OCI-LY3 (cell line): ENCODE results near the gene ZBTB16.

Experiments used
- H2AFZ ChIP-seq: fragments of 200-600, 300-600 bp; shearing (Covaris generic); 2 replicates; pipeline ENCODE4 v1.6.0; 2014; ENCODE audit warnings: antibody characterized with exemption, low read depth, low read length
- H3K27ac ChIP-seq: fragments of 200-600, 300-600 bp; sonication (generic); 2 replicates; pipeline ENCODE4 v1.5.1; 2014; ENCODE audit warnings: mild to moderate bottlenecking, low read length, moderate library complexity, mixed read lengths
- H3K27me3 ChIP-seq: fragments of 200-600, 300-600 bp; sonication (generic); 2 replicates; pipeline ENCODE4 v1.6.1; 2014; ENCODE audit warnings: low read depth, low read length, mixed read lengths
- H3K36me3 ChIP-seq: fragments of 200-600, 300-600 bp; sonication (generic); replicated peaks from 2 replicates; pipeline ENCODE3; 2014; ENCODE audit warnings: low read depth, low read length, mixed read lengths
- H3K4me1 ChIP-seq: fragments of 300-600, 200-600 bp; sonication (generic); 2 replicates; pipeline ENCODE4 v1.6.1; 2014; ENCODE audit warnings: low read length, mixed read lengths
- H3K4me2 ChIP-seq: fragments of 200-600, 300-600 bp; sonication (generic); 2 replicates; pipeline ENCODE4 v1.6.1; 2014; ENCODE audit warnings: low read length, mixed read lengths
- H3K4me3 ChIP-seq: fragments of 300-600, 200-600 bp; sonication (generic); 2 replicates; pipeline ENCODE4 v1.5.1; 2014; ENCODE audit warnings: antibody characterized with exemption, mild to moderate bottlenecking, low read length, moderate library complexity
- H3K79me2 ChIP-seq: fragments of 300-600, 200-600 bp; shearing (Covaris generic); 2 replicates; pipeline ENCODE4 v1.6.1; 2014; ENCODE audit warnings: mild to moderate bottlenecking, low read length, mixed read lengths
- H3K9ac ChIP-seq: fragments of 300-600, 200-600 bp; shearing (Covaris generic); 2 replicates; pipeline ENCODE4 v1.6.0; 2014; ENCODE audit warnings: mild to moderate bottlenecking, low read length, moderate library complexity
- H3K9me3 ChIP-seq: fragments of 200-600, 300-600 bp; shearing (Covaris generic); 2 replicates; pipeline ENCODE4 v1.6.1; 2014; ENCODE audit warnings: low read length, mixed read lengths; ENCODE audit not compliant: insufficient read depth
- H4K20me1 ChIP-seq: fragments of 200-600, 300-600 bp; sonication (generic); 2 replicates; pipeline ENCODE4 v1.6.1; 2016; ENCODE audit warnings: low read length, mixed read lengths; ENCODE audit not compliant: insufficient read depth
- EZH2phosphoT487 ChIP-seq: fragments of 200-600 bp; shearing (Covaris generic); IDR thresholded peaks from 2 replicates; pipeline ENCODE4 v1.6.1; 2018; ENCODE audit warnings: antibody characterized with exemption, mixed run types, low read depth
- TF ChIP-seq, protein P1 (sequence below): fragments of 200-600, 300-600 bp; sonication (generic); IDR thresholded peaks from 2 replicates; pipeline ENCODE4 v1.5.1; 2014; ENCODE audit warnings: antibody characterized with exemption, low read length, low read depth

ZBTB16 gene

DNA sequence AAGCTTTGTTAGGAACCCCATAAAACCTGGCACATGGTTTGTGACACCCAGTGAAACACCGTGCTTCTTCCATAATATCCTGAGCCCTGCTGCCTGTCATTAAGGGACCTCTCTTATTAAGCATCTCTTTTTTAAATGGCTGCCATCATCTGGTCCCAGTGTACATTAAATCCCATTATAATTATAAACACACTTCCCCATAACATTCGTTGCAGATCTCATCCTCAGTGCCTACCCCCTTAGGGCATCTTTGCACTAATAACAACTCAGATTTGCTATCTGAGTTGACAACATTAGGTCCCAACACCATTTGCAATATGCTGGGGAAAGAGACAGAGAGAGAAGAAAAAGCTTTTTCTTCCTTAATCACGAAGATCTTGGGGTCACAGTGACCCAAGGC, 4.7 kb upstream of the ZBTB16 start:
- Histone ChIP-seq H3K4me2 (no peak overlapping the region), H4K20me1 (no peaks in the 10 kb centered on the region), H3K9me3 (no peaks in the 10 kb centered on the region), H3K27me3 (peaks cover 11% of the 10 kb centered on the region; the same call in 1 of the 2 replicates), H3K4me1 (no peaks in the 10 kb centered on the region), H3K4me3 (no peak overlapping the region), H2AFZ (no peak overlapping the region), H3K9ac (no peak overlapping the region), H3K79me2 (no peaks in the 10 kb centered on the region), H3K36me3 (no peaks in the 10 kb centered on the region), H3K27ac (no peak overlapping the region)
- TF ChIP-seq, protein P1, sequence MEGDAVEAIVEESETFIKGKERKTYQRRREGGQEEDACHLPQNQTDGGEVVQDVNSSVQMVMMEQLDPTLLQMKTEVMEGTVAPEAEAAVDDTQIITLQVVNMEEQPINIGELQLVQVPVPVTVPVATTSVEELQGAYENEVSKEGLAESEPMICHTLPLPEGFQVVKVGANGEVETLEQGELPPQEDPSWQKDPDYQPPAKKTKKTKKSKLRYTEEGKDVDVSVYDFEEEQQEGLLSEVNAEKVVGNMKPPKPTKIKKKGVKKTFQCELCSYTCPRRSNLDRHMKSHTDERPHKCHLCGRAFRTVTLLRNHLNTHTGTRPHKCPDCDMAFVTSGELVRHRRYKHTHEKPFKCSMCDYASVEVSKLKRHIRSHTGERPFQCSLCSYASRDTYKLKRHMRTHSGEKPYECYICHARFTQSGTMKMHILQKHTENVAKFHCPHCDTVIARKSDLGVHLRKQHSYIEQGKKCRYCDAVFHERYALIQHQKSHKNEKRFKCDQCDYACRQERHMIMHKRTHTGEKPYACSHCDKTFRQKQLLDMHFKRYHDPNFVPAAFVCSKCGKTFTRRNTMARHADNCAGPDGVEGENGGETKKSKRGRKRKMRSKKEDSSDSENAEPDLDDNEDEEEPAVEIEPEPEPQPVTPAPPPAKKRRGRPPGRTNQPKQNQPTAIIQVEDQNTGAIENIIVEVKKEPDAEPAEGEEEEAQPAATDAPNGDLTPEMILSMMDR, result no peak
- TF ChIP-seq EZH2phosphoT487, result no peak

DNA sequence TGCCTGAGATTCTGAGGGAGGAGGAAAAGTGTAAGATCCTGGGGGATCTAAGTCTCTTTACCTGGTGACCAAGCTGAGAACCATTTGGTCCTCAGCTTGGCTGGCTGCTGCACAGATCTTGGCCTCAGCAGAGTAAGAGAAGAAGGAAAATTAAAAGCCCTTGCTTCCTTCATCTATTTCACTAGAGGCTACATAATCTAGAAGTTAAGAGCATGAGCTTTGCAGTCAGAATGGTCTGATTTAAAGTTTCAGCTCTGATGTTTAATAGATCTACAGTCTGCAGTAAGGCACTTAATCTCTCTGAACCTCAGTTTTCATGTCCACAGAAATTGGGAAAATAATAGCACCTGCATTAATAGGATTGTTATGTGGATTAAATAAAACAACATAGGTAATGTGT, 3.1 kb upstream of the ZBTB16 start:
- Histone ChIP-seq H2AFZ (no peak overlapping the region), H3K79me2 (no peaks in the 10 kb centered on the region), H3K9me3 (no peaks in the 10 kb centered on the region), H3K4me1 (no peaks in the 10 kb centered on the region), H3K27me3 (peaks cover 11% of the 10 kb centered on the region; the same call in 1 of the 2 replicates), H3K36me3 (no peaks in the 10 kb centered on the region), H4K20me1 (no peaks in the 10 kb centered on the region), H3K4me3 (no peak overlapping the region), H3K27ac (no peak overlapping the region), H3K4me2 (no peak overlapping the region), H3K9ac (no peak overlapping the region)
- TF ChIP-seq, protein P1, result no peak
- TF ChIP-seq EZH2phosphoT487, result no peak

DNA sequence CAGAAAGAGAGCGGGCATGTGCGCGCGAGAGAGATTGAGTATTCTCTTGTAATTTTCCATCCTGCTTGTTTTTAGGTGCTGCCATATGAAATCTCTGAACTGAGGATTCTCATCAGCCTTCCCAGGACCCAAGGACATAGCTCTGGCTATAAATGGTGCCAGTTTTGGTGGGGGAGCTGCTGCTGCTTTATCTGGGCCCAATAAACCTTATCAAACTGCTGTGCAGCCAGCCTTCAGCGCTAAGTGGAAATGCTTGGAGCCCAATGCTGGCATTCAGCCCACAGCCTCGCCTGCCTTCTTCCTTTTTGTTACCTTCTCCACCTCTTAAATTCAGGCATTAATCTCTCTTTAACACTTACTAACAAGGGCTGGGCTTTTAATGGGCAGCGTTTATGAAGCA, 2.4 kb upstream of the ZBTB16 start:
- Histone ChIP-seq H3K36me3 (no peaks in the 10 kb centered on the region), H3K4me1 (no peaks in the 10 kb centered on the region), H3K9me3 (no peaks in the 10 kb centered on the region), H3K79me2 (no peaks in the 10 kb centered on the region), H3K9ac (no peak overlapping the region), H2AFZ (no peak overlapping the region), H3K4me3 (no peak overlapping the region), H3K4me2 (no peak overlapping the region), H3K27me3 (peaks cover 11% of the 10 kb centered on the region; the same call in 1 of the 2 replicates), H4K20me1 (no peaks in the 10 kb centered on the region), H3K27ac (no peak overlapping the region)
- no peak for TF ChIP-seq EZH2phosphoT487
- TF ChIP-seq, protein P1, result no peak

DNA sequence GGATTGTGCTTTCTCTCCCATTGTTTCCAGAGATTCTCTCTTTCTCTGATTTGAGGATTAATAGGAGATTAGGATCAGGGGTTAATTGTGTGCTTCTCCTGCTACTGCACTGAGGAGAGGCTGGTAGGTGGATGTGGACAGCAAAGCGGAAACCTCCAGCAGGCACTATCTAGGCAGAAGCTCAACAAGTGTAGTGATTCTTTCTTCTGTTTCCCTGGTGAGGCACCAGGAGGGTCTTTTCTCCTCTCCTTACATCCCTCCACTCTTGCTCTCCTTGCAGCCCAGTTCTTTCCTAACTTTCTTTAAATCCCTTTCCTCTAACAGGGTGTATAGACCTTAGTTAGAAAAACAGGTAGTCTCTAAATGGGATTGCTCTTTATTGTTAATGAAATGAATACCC, 1.9 kb upstream of the ZBTB16 start:
- Histone ChIP-seq H4K20me1 (no peaks in the 10 kb centered on the region), H3K79me2 (no peaks in the 10 kb centered on the region), H2AFZ (no peak overlapping the region), H3K27ac (no peak overlapping the region), H3K4me2 (no peak overlapping the region), H3K4me3 (no peak overlapping the region), H3K27me3 (peaks cover 11% of the 10 kb centered on the region; the same call in 1 of the 2 replicates), H3K4me1 (no peaks in the 10 kb centered on the region), H3K36me3 (no peaks in the 10 kb centered on the region), H3K9ac (no peak overlapping the region), H3K9me3 (no peaks in the 10 kb centered on the region)
- TF ChIP-seq, protein P1, result no peak
- TF ChIP-seq EZH2phosphoT487, result no peak
